Gastrocnemius medialis (tissue), 4 donors: ENCODE results near the gene SACS. TPM values are rescaled to one million over a fixed set of nuclear protein-coding genes. Genes with fewer than 3 reads are reported as not detected.
A peak's percentile ranks its signal among the peaks of the same experiment; 100 is the strongest.

Source experiments
- ATAC-seq, 2 donors: fragments of 150-250 bp; one replicate each; pipeline ENCODE4 v1.9.1; 2016
- DNase-seq, 2 donors: peaks; one replicate each; pipeline ENCODE4 v3.0.0-alpha.2; 2019
- H3K27ac ChIP-seq, 4 donors: fragments of 200-600 bp; sonication (generic); 1 replicate in 1 of 4; 2 replicates in 3 of 4; pipeline ENCODE4 v1.5.1; 2016 to 2018; ENCODE audit warnings: mild to moderate bottlenecking in 2 of 4, moderate library complexity in 1 of 4
- H3K27me3 ChIP-seq, 3 donors: fragments of 200-600 bp; sonication (generic) in 2 of 3; 1 replicate in 1 of 3; 2 replicates in 2 of 3; pipeline versions ENCODE4 v1.5.1 to v1.6.0; 2016 to 2019; ENCODE audit warnings: mild to moderate bottlenecking in 1 of 3, moderate library complexity in 1 of 3
- H3K36me3 ChIP-seq, 2 donors: fragments of 200-600 bp; sonication (generic) in 1 of 2; one replicate each; pipeline ENCODE4 v1.5.1; 2017 to 2018
- H3K4me1 ChIP-seq, 2 donors: fragments of 200-600 bp; sonication (generic) in 1 of 2; one replicate each; pipeline ENCODE4 v1.5.1; 2016 to 2017; ENCODE audit warnings: mild to moderate bottlenecking in 2 of 2
- H3K4me3 ChIP-seq, 4 donors: fragments of 200-600 bp; sonication (generic) in 3 of 4; 1 replicate in 1 of 4; 2 replicates in 3 of 4; pipeline ENCODE4 v1.5.1; 2016 to 2019; ENCODE audit warnings: mild to moderate bottlenecking in 2 of 4
- H3K9me3 ChIP-seq, 3 donors: fragments of 200-600 bp; sonication (generic) in 2 of 3; 1 replicate in 1 of 3; 2 replicates in 2 of 3; pipeline ENCODE4 v1.5.1; 2016 to 2019
- CTCF ChIP-seq, 5 experiments: fragments of 450-650 bp in 3 of 5; fragments of 200-600 bp in 2 of 5; sonication (generic) in 2 of 5; IDR thresholded peaks in 4 of 5; conservative IDR thresholded peaks in 1 of 5; 1 replicate in 4 of 5; 2 replicates in 1 of 5; pipeline ENCODE4 v1.5.1; 2016 to 2019; ENCODE audit warnings: antibody characterized with exemption in 5 of 5, mild to moderate bottlenecking in 3 of 5, moderate library complexity in 3 of 5
- POLR2A ChIP-seq, 2 donors: fragments of 450-650 bp; IDR thresholded peaks; one replicate each; pipeline ENCODE4 v1.6.1; 2017; ENCODE audit warnings: antibody characterized with exemption in 2 of 2, mild to moderate bottlenecking in 2 of 2, moderate library complexity in 2 of 2
- in situ Hi-C, 4 donors: fragments of 200-750 bp; cut with MboI; loops; one replicate each; pipeline versions ENCODE4 v1.15.0 to v1.8.0; 2017; ENCODE audit warnings: low sequenced_read_pairs in 4 of 4
- intact Hi-C: fragments of 100-400 bp; cut with DNase I; formaldehyde crosslinking; loops from one replicate; pipeline ENCODE4 v1.15.1; 2023; ENCODE audit warnings: low total_unique reads
- total RNA-seq, 4 donors: library from RNA; depleted of rRNA; stranded (reverse); fragments of >200 nt; gene quantifications; one replicate each; pipeline versions ENCODE4 v1.1.0 to v1.2.3, GENCODE V29; 2016

SACS gene
- total RNA-seq, 4 donors from 2014 or later, result 23.8 to 36.5 (median 31.8) TPM

- ATAC-seq, result no peak
- no peak overlapping the region for H3K4me3 ChIP-seq
These were observed 51.6 kb downstream of the SACS start for GRCh38 chr13:23381866-23382265.

GRCh38 chr13:23380534-23380933 lies 53.0 kb downstream of the SACS start:
- no peaks in the 10 kb centered on the region for H3K36me3 ChIP-seq
- H3K4me1 ChIP-seq, result peaks cover 38 to 44% of the 10 kb centered on the region in 2 donors
- H3K9me3 ChIP-seq, result no peaks in the 10 kb centered on the region
- in situ Hi-C loops (loop anchor here in 1 of 4 donors (10.0 kb wide), 1 partner anchor 194 kb away; the partner anchor contains the start of gene TNFRSF19), intact Hi-C loops (no loop called here)
- TF ChIP-seq POLR2A (IDR thresholded peaks at IDR 0.05), result no peak
- TF ChIP-seq CTCF (IDR thresholded peaks at IDR 0.05 in 4 of 5, conservative IDR thresholded peaks at IDR 0.05 in 1 of 5), result no peak
- DNase-seq (no peak), ATAC-seq (no peak)
- no peak overlapping the region for H3K4me3 ChIP-seq
- H3K27me3 ChIP-seq, result no peaks in the 10 kb centered on the region
- no peak overlapping the region for H3K27ac ChIP-seq

More at GRCh38 chr13:23381866-23382265, 51.6 kb downstream of the SACS start:
- H3K27me3 ChIP-seq, result no peaks in the 10 kb centered on the region
- H3K36me3 ChIP-seq, result no peaks in the 10 kb centered on the region
- H3K4me1 ChIP-seq, result peaks cover 30 to 33% of the 10 kb centered on the region in 2 donors
- intact Hi-C loops (no loop called here), in situ Hi-C loops (loop anchor here in 1 of 4 donors (10.0 kb wide), 1 partner anchor 193 kb away; the partner anchor contains the start of gene TNFRSF19)
- no peaks in the 10 kb centered on the region for H3K9me3 ChIP-seq
- TF ChIP-seq CTCF (IDR thresholded peaks at IDR 0.05 in 4 of 5, conservative IDR thresholded peaks at IDR 0.05 in 1 of 5), result no peak
- TF ChIP-seq POLR2A (IDR thresholded peaks at IDR 0.05), result no peak
- no peak for DNase-seq
- H3K27ac ChIP-seq, result peak overlapping the region in 1 of 4 donors; percentile 22

- in situ Hi-C loops, result no loop called here
- H3K4me1 ChIP-seq, result peaks cover 46 to 47% of the 10 kb centered on the region in 2 donors
- H3K27me3 ChIP-seq, result no peaks in the 10 kb centered on the region
- no peak for TF ChIP-seq POLR2A (IDR thresholded peaks at IDR 0.05)
- TF ChIP-seq CTCF (IDR thresholded peaks at IDR 0.05 in 4 of 5, conservative IDR thresholded peaks at IDR 0.05 in 1 of 5), result no peak
- H3K36me3 ChIP-seq, result no peaks in the 10 kb centered on the region
- intact Hi-C loops, result loop anchor here (10.0 kb wide), 1 partner anchor 197 kb away; the partner anchor contains the start of gene TNFRSF19
- ATAC-seq (no peak), DNase-seq (no peak)
- H3K27ac ChIP-seq, result peak overlapping the region; percentile 77 to 93 (median 86)
- no peak overlapping the region for H3K4me3 ChIP-seq
- H3K9me3 ChIP-seq, result no peaks in the 10 kb centered on the region
These were observed 55.4 kb downstream of the SACS start for GRCh38 chr13:23377983-23378632.

GRCh38 chr13:23377579-23377978 lies 55.9 kb downstream of the SACS start:
- H3K27me3 ChIP-seq, result no peaks in the 10 kb centered on the region
- no peak for ATAC-seq
- H3K4me1 ChIP-seq, result peaks cover 50 to 52% of the 10 kb centered on the region in 2 donors
- intact Hi-C loops, result loop anchor here (10.0 kb wide), 1 partner anchor 197 kb away; the partner anchor contains the start of gene TNFRSF19
- H3K27ac ChIP-seq, result peak overlapping the region; percentile 77 to 93 (median 86)
- no peak for DNase-seq
- TF ChIP-seq CTCF (IDR thresholded peaks at IDR 0.05 in 4 of 5, conservative IDR thresholded peaks at IDR 0.05 in 1 of 5) (no peak), POLR2A (IDR thresholded peaks at IDR 0.05) (no peak)
- H3K36me3 ChIP-seq, result no peaks in the 10 kb centered on the region
- H3K9me3 ChIP-seq, result no peaks in the 10 kb centered on the region
- in situ Hi-C loops, result no loop called here
- no peak overlapping the region for H3K4me3 ChIP-seq
